Omental fat pad (tissue), 4 donors: ENCODE results near the gene SERTAD1. TPM values are rescaled to one million over a fixed set of nuclear protein-coding genes. Genes with fewer than 3 reads are reported as not detected.
A peak's percentile ranks its signal among the peaks of the same experiment; 100 is the strongest.
"Not testable (repeated sequence)": the region's sequence is repeated elsewhere in the genome, so short reads cannot be mapped to it uniquely, and the experiment has no call there.

Experiments used
- ATAC-seq: fragments of 150-250 bp; one replicate; pipeline ENCODE4 v1.9.1; 2016; ENCODE audit warnings: mild to moderate bottlenecking, moderate library complexity; ENCODE audit not compliant: low FRiP score
- DNase-seq: peaks from one replicate; pipeline ENCODE4 v3.0.0-alpha.2; 2019; ENCODE audit warnings: low spot score
- total RNA-seq, 4 donors: library from RNA; depleted of rRNA; stranded (reverse); fragments of >200 nt; gene quantifications; one replicate each; pipeline ENCODE4 v1.1.0, GENCODE V29; 2016
- TF ChIP-seq, protein P1 (sequence below), 3 donors: fragments of 450-650 bp; IDR thresholded peaks; one replicate each; pipeline ENCODE4 v1.5.1; 2016 to 2017; ENCODE audit warnings: antibody characterized with exemption in 3 of 3, mild to moderate bottlenecking in 3 of 3, moderate library complexity in 2 of 3

SERTAD1 gene
- total RNA-seq, 4 donors from 2014 or later, result 18.9 to 80.9 (median 37.7) TPM

DNA sequence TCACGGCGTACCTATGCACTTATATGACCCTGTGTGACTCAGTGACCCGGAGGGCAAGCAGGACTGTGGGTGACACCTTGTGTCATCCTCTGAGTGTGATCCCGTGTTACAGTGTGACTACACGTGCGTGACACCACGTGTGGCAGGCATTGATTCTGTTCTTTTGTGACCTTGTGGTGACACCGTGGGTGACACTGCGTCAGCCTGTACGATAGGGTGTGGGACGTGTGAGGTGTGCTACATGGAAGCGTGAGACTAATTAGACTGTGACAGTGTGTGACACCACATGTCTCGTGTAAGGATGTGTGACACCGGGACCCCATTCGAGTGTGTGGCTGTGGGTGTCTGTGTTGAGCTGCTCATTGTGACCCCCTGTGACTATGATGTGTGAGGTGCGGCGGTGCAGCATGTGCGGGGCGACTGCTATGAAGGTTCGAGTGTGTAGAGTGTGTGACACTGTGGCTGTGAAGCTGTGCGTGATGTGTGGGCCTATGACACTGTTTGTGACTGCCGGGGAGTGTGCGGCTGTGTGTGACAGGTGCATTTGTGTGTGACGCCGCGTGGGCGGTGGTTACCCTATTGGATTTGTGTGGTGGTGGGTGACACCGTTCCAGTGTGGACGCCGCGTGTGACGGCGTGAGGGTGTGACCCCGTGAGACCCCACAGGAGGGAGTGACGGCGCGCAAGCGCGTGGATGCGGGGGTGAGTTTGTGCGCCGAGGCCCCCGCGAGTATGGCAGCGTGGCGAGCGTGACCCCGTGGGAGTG, 40.6 kb upstream of the SERTAD1 start:
- DNase-seq (peak; percentile 42), ATAC-seq (no peak)
- TF ChIP-seq, protein P1, sequence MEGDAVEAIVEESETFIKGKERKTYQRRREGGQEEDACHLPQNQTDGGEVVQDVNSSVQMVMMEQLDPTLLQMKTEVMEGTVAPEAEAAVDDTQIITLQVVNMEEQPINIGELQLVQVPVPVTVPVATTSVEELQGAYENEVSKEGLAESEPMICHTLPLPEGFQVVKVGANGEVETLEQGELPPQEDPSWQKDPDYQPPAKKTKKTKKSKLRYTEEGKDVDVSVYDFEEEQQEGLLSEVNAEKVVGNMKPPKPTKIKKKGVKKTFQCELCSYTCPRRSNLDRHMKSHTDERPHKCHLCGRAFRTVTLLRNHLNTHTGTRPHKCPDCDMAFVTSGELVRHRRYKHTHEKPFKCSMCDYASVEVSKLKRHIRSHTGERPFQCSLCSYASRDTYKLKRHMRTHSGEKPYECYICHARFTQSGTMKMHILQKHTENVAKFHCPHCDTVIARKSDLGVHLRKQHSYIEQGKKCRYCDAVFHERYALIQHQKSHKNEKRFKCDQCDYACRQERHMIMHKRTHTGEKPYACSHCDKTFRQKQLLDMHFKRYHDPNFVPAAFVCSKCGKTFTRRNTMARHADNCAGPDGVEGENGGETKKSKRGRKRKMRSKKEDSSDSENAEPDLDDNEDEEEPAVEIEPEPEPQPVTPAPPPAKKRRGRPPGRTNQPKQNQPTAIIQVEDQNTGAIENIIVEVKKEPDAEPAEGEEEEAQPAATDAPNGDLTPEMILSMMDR (IDR thresholded peaks at IDR 0.05), result no peak

DNA sequence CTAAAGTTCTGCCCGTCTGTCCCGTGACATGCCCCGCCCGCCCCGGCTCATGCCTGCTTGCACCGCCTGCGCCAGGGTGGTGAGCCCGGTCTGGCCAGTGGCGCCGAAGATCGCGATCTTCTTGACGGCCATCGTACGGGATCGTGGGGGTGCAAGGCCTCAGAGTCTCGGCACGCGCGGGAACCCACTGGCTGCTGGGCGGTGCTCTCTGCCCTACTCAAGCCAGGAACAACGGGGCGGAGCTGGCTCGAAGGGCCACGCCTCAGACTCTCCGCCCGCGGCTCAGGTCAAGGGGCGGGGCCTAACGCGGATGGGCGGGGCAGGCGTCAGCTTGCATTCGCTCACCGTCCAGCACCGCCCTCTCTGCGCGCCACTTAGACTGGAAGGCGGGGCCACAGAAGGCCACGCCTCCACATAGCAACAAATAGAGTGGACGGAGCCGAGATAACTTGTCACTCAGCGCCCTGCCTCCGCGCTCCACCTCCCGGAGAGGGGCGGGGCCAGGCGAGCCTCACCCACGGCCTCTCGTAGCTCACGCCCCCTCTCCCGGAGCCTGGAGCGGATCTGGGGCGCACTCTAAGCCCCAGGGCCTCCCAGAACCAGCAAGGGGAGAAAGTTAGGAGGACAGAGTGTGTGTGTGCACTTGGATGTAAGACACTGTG, 39.9 kb upstream of the SERTAD1 start, which contains the start of gene BLVRB:
Gene BLVRB, minus strand, starts transcription at position 189 of the 662 bp plus-strand sequence. Its CDS starts 57 bp downstream, at position 132.
- peak; percentile 97 for ATAC-seq
- TF ChIP-seq, protein P1 (IDR thresholded peaks at IDR 0.05), result no peak
- peak; percentile 99 for DNase-seq

DNA sequence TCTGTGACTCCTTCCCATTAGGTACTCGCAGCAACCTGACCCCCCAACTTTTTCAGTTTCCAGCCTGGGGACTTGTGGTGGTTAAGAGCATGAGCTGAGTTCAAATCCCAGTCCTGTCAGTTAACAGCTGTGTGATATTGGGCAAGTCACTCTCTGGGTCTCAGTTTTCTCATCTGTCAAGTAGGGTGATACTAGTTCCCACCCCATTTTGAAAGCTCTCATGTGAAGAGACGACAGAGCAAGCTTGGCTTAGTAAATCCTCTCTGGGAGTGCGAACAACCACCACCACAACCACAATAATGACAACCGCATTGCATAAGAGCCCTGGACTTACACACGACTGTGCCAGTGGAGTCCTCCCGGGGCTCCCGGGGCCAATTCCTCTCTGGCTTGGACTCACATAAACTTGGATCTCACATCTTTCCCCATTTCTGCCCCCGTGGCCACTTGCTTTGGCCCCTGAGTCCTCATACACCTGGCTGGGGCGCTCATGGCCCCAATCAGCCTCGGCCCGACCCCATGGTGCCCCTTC, 39.3 kb upstream of the SERTAD1 start:
- ATAC-seq (peak; percentile 7), DNase-seq (no peak)
- TF ChIP-seq, protein P1 (IDR thresholded peaks at IDR 0.05), result no peak

DNA sequence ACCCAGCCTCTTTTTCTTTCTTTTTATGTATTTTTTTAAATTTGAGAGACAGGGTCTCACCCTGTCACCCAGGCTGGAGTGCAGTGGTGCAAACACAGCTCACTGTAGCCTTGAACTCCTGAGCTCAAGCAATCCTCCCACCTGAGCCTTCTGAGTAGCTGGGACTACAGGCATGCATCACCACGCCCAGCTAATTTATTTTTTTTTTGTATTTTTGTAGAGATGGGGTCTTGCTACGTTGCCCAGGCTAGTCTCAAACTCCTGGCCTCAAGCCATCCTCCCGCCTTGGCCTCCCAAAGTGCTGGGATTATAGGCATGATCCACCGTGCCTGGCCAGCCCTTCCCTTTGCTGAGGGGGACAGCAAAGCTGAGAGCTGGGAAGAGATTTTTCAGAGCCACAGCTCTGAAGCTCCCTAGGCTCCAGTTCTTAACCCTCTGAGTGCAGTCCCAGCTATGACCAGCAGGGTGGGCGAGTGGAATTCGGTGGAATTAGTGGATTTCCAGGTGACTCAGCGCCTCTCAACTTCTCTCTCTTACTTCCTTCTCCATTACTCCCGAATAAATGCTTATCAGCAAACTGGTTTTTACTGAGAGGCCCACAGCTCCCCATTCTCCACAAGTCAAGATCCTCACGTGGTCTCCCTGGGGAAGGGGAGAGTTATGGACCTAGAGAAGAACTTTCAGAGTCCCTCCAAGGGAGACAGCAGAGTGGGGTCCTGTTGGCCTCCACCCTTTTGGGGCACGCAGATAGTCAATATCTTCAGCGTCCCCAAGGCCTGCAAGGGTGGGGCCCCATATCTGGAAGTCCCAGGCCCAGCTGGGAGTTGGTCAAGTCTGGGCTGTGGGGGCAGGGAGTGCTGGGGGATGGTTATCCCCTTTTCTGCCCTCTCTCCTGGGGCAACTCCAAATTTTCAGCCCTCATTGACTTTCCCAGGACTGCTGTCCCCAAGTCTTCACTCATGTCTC, 38.5 kb upstream of the SERTAD1 start:
- ATAC-seq, result peak; percentile 28
- TF ChIP-seq, protein P1 (IDR thresholded peaks at IDR 0.05), result peak in 2 of 3 donors; percentile 14 to 34
- peak; percentile 99 for DNase-seq

DNA sequence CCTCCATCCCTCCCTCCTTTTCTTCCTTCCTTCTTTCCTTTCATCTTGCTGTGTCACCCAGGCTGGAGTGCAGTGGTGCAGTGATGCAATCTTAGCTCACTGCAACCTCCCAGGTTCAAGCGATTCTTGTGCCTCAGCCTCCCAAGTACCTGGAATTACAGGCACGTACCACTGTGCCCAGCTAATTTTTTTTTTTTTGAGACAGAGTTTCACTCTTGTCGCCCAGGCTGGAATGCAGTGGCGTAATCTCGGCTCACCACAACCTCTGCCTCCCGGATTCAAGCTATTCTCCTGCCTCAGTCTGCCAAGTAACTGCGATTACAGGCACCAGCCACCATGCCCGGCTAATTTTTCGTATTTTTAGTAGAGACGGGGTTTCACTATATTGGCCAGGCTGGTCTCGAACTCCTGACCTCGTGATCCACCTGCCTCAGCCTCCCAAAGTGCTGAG, 37.8 kb upstream of the SERTAD1 start:
- DNase-seq, ATAC-seq: not testable (repeated sequence)

DNA sequence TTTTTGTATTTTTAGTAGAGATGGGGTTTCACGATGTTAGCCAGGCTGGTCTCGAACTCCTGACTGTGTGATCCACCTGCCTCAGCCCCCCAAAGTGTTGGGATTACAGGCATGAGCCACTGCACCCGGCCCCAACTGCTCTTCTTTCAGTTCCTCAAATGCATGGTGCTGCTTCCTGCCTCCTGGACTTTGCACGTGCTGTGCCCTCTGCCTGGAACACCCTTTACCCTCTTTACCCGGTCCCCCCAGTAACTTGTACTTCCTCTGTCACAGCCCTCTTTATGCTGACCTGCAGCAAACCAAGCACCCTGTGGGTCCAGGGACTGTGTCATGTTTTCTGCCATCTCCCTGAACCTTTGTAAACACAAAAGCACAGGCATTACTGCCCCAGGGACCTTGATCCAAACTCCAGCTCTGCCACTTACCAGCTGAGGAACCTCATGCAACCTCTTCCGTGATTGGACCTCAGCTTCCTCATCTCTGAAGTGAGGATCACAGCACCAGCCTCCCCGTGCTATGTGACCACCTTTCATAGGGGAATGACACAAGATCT, 36.0 kb upstream of the SERTAD1 start:
- TF ChIP-seq, protein P1 (IDR thresholded peaks at IDR 0.05), result no peak
- DNase-seq (no peak), ATAC-seq (no peak)
